ENCODE data around the gene ARHGEF28.

Gene ARHGEF28

DNA sequence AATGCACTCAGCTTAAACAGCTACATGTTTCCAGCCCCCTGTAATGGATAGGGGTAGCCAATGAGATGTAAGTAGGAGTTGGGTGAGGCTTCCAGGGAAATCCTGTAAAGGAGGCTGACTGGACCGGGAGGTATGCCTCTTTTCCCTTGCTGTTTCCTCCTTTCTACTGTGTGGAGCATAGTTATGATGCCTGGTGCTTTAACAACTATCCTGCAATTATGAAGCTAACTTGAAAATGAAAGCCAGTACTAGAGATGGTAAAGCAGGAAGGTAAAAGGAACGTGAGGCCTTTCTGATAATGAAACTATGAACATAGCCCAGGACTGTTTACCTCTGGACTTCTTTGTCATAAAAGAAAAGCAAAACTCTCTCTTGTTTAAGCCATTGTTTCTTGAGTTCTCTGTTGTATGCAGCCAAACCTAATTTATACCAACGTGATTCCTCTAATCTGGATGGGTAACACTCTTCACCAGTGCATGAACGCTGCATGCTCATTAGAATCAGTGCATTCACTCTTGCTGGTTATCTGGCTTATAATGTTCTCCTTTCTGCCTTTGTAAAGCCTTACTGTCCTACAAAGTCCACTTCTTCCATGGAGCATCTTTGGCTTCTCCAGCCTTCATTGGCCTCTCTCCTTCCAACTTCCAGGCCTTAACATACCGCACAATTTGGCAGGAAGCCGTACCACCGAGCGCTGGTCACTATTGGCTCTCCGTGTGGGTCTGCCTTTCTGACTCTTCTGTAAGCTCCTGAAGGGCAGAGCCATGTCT, 8.3 kb upstream of the ARHGEF28 start:
- in situ Hi-C loops (cut with MboI; ENCODE audit: low sequenced_read_pairs), result no loop called here

GRCh38 chr5:73619606-73620333, 6.2 kb upstream of the ARHGEF28 start:
- in situ Hi-C loops (cut with MboI; ENCODE audit: low sequenced_read_pairs), result no loop called here

- in situ Hi-C loops (cut with MboI; ENCODE audit: low sequenced_read_pairs), result no loop called here
Observed at GRCh38 chr5:73620334-73620687, 5.7 kb upstream of the ARHGEF28 start.

DNA sequence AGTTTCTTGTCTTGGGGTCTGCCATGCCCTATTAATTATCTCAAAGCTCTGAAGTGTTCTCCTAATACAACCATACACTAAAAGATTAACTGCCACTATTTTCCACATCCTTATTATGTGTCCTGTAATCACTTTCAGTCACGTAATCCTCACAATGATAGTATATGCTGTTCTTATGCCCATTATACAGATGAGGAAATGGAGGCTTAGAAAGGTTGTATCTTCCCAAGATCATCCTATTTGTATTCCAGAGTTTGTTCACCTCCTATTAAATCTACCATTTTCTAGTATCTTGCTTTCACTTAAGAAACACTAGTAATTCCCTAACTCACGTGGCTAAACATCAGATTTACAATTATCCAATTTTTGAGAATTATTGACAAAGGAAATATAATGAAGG, 2.9 kb upstream of the ARHGEF28 start:
- in situ Hi-C loops (cut with MboI; ENCODE audit: low sequenced_read_pairs), result no loop called here

DNA sequence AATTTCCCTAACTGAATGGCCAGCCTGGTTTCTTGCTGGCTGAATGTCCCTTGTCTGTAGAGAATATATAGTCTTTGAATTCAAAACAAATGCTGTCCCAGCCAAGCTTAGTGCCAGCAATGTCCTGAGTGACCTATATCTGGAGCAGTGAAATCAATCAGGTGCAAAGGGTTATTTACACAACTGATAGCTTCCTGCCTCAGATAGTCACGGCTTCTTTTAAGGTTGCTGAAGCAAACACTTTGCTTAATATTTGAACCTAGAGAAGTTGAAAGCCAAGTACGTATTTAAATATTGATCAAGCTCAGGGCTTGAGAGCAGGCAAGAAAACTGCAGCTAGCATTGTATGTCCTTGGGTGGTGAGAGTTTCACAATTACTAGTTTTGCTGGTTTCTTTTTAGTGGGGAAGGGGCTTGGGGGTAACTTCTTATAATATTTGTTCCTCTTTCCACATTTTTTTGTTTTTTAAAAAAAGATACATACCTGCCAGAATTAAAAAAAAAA, 2.0 kb upstream of the ARHGEF28 start:
- in situ Hi-C loops (cut with MboI; ENCODE audit: low sequenced_read_pairs), result no loop called here

DNA sequence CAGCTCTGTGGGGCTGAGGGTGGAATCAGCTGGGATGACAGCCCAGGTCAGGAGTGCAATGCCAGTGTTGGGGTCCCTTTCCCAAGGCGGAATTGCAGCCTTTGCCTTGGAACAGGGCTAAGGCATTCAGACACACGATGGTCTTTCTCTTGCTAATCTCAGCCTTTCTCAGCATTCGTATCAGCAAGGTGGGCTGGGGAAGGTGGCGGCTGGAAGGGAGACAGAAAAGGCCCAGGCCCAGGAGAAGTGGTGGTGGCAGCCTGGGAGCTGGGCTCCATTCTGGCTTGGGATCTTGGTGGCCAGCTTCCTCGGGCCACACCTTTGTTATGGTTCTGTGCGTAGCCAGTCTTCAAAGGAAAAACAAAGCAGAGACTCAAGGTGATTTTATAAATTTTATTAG, 1.1 kb upstream of the ARHGEF28 start:
- in situ Hi-C loops (cut with MboI; ENCODE audit: low sequenced_read_pairs), result no loop called here

DNA sequence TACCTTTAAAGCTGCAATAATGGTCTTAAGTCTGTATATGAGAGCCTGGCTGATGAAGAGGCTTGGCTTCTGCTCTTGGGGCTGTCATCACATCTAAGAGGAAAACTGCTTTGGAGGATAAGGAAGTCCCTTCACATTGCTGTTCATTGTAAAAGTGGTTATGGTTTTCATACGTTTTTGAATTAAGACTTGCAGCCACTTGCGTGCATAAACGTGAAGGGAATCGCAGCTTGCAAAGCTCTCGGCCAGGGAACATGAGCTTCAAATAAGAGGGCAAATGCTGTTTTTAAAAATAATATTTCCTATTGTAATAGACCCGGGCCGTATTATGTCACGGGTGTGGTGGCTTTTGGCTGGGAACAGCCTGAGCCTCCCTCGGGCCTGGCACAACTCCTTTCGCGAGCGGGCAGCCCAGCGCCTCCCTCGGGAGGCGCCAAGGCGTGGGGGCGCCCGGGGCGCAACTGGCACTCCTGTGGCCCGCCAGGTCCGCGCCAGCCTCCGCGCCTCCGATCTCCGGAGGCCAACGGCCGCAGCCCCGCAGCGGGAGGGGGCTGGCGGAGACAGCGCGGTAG, 538 bp upstream of the ARHGEF28 start:
- in situ Hi-C loops (cut with MboI; ENCODE audit: low sequenced_read_pairs), result no loop called here

DNA sequence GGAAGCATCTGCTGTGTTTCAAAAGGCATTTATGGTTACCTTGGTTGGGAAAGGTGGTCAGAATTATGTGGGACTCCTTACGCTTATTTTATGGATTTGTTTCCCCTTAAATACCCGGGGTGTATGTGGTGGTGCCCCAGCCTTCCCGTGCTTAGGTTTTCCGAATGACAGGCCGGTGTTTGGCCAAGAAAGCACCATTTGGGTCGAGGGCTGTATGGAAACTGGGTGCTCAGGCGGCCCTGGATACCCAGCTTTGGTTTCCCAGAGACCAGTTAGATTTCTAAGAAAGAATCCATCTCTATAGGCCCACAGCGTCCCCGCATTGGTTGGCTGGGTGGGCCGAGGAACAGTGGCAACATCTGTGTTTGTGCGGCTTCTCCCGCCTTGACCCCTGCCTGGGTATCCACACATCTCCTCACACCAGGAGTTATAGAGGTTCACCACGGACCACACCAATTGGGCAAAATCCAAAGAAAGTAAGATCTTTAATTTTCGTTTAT, 868 bp downstream of the ARHGEF28 start:
- in situ Hi-C loops (cut with MboI; ENCODE audit: low sequenced_read_pairs), result no loop called here

DNA sequence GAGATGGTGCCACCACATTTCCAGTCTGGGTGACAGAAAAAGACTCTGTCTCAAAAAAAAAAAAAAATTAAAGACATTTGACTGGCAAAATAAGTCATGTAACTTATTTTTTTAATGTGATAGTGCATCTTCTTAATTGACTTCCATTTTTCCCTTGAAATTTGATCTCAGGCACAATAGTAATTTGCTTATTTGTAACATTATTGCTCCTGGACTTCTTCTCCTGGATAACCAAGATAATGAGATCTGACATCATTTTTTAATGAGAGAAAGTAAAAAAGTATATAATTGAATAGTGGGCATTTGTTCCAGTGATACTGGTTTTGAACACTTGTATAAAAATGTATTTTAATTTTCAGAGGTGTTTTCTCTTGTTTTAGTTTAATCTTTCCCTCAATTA, 3.5 kb downstream of the ARHGEF28 start:
- in situ Hi-C loops (cut with MboI; ENCODE audit: low sequenced_read_pairs), result no loop called here

DNA sequence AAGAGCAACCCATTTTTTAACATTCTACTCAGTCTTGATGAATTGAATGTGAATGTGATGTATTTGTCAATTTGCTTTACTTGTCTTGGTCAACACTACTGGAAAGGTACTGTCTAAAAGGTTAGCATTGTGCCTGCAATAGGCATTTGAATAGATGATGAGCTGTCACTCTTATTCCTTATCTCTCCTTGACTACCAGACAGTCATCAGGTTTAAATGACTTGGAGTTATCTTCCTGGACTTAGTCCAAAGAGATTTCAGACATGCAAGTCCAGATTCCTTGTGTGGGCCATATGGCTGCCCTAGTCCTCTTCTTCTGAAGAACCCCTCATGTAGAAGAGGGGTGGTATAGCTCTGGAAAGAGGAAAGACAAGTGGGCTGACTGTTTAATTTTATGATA, 4.8 kb downstream of the ARHGEF28 start:
- in situ Hi-C loops (cut with MboI; ENCODE audit: low sequenced_read_pairs), result no loop called here

- in situ Hi-C loops (cut with MboI; ENCODE audit: low sequenced_read_pairs), result no loop called here
Observed at GRCh38 chr5:73631500-73631899, 5.5 kb downstream of the ARHGEF28 start.

DNA sequence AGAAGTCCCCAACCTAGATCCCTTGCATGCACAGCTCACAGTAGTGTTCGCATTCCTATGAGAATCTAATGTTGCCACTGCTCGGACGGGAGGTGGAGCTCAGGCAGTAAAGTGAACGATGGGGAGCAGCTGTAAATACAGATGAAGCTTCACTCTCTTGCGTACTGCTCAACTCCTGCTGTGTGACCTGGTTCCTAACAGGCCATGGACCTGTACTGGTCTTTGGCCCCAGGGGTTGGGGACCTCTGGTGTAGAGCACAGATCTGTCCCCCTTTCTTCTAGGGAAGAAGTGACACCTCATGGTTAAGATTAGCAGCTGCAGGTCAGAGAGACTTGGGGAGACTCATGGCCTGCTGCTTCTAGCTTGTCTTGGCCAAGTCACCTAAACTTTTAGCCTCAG, 7.1 kb downstream of the ARHGEF28 start:
- in situ Hi-C loops (cut with MboI; ENCODE audit: low sequenced_read_pairs), result no loop called here

DNA sequence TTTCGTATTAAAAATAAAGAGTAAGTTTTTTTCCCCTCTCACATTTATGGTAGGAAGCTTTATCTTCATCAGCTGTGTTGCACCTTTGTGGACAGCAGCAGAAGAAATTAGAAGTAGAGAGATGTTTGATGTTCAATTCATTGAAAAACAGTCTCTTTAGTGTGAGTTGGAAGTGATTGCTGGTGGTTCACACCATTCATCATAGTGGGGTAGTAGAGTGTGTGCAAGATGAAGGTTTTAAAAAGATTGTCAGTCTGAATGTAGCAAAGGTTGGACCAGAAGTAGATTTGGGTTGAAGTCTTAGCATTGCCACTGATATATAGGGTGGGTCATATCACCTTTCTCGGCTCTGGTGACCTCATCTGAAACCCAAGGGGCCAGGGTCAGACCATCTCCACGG, 10.4 kb downstream of the ARHGEF28 start:
- in situ Hi-C loops (cut with MboI; ENCODE audit: low sequenced_read_pairs), result no loop called here

- in situ Hi-C loops (cut with MboI; ENCODE audit: low sequenced_read_pairs), result no loop called here
Observed at GRCh38 chr5:73637565-73637964, 11.6 kb downstream of the ARHGEF28 start.

GRCh38 chr5:73638344-73639095, 12.5 kb downstream of the ARHGEF28 start:
- in situ Hi-C loops (cut with MboI; ENCODE audit: low sequenced_read_pairs), result no loop called here

DNA sequence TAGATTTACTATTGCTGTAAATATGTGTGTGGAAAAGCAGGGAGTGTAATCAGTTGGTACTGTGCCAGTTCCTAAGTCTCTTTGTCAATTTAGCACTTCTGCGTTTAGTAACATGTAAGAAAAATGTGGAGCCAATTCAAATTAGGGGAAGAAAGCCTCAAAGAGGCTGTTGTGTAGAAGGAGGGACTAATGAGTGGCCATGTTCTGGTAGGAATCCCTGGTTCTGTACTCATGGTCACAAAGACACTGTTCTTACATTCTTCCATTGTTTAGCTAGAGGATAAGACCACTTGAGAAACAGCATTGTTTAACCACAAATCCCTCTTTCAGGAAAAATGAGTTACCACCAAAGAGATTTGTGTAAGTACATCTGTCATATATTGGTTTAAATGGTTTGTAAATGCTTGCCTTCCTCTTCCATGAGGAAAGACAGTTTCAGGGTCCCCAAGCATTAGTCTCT, 14.9 kb downstream of the ARHGEF28 start:
- in situ Hi-C loops (cut with MboI; ENCODE audit: low sequenced_read_pairs), result no loop called here

GRCh38 chr5:73641811-73642210, 15.8 kb downstream of the ARHGEF28 start:
- in situ Hi-C loops (cut with MboI; ENCODE audit: low sequenced_read_pairs), result no loop called here

GRCh38 chr5:73642344-73642743, 16.3 kb downstream of the ARHGEF28 start:
- in situ Hi-C loops (cut with MboI; ENCODE audit: low sequenced_read_pairs), result no loop called here

DNA sequence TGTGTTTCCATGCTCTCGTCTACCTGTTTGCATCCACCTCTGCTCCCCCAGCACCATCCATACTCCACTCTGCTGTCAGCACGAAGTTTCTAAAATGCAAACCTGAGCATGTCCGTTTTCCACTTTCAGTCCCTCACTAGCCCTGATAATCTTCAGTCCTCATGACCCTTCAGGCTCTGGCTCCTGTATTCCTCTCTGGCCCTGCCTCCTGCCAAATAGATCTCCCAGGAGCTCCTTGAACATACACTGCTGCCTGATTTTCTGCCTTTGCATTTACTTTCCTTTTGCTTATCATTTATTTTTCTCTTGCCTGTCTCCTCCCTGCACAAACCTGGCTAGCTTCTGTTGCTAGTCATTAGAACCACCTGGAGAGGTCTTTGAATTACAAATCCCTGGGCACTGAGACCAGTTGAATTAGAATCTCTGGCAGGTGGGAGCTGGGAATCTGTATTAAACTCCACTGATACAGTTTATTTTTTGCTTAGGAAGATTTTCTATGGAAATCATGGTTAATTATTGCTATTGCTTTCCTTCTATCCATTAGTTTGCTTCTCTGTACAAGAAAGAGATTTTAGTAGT, 18.5 kb downstream of the ARHGEF28 start:
- in situ Hi-C loops (cut with MboI; ENCODE audit: low sequenced_read_pairs), result no loop called here

GRCh38 chr5:73647721-73648120, 21.7 kb downstream of the ARHGEF28 start:
- in situ Hi-C loops (cut with MboI; ENCODE audit: low sequenced_read_pairs), result no loop called here

- in situ Hi-C loops (cut with MboI; ENCODE audit: low sequenced_read_pairs), result no loop called here
Observed at GRCh38 chr5:73648515-73648914, 22.5 kb downstream of the ARHGEF28 start.

All from HL-60/S4 (cell line).